HUES6 (cell line): Measurements from ENCODE around the gene KCNK17.

ENCODE experiments used
- H3K27ac ChIP-seq: 2 replicates; pipeline ENCODE4 v1.7.0; 2013; ENCODE audit warnings: low read depth, mild to moderate bottlenecking, low read length, inconsistent platforms
- H3K27me3 ChIP-seq: 2 replicates; pipeline ENCODE4 v1.6.1; 2013; ENCODE audit warnings: low read length; ENCODE audit not compliant: control insufficient read depth, insufficient read depth
- H3K36me3 ChIP-seq: 2 replicates; pipeline ENCODE4 v1.6.1; 2013; ENCODE audit warnings: low read length; ENCODE audit not compliant: control insufficient read depth, insufficient read depth
- H3K4me1 ChIP-seq: 2 replicates; pipeline ENCODE4 v1.6.1; 2013; ENCODE audit warnings: low read length; ENCODE audit not compliant: control insufficient read depth, insufficient read depth
- H3K4me3 ChIP-seq: 2 replicates; pipeline ENCODE4 v1.5.1; 2013; ENCODE audit warnings: low read depth, low read length
- H3K9ac ChIP-seq: one replicate; pipeline ENCODE4 v1.6.1; 2013; ENCODE audit warnings: mild to moderate bottlenecking, low read length
- H3K9me3 ChIP-seq: 2 replicates; pipeline ENCODE4 v1.6.1; 2013; ENCODE audit warnings: low read depth, low read length; ENCODE audit not compliant: control insufficient read depth, insufficient read depth

KCNK17 gene

GRCh38 chr6:39314273-39314795 lies at the start of gene KCNK17:
Gene KCNK17 (minus strand): TSS chr6:39314419. CDS start chr6:39314320, 99 bp downstream.
- Histone ChIP-seq H3K9ac (peak within 1 kb of the TSS; percentile 38), H3K4me1 (0 out of 2 replicates have a peak, but pooled peaks cover 2% of the 10 kb centered on the region), H3K36me3 (no peaks in the 10 kb centered on the region), H3K4me3 (peak within 1 kb of the TSS; percentile 69), H3K27me3 (peaks cover 81% of the 10 kb centered on the region), H3K9me3 (no peaks in the 10 kb centered on the region), H3K27ac (no peak within 1 kb of the TSS)

DNA sequence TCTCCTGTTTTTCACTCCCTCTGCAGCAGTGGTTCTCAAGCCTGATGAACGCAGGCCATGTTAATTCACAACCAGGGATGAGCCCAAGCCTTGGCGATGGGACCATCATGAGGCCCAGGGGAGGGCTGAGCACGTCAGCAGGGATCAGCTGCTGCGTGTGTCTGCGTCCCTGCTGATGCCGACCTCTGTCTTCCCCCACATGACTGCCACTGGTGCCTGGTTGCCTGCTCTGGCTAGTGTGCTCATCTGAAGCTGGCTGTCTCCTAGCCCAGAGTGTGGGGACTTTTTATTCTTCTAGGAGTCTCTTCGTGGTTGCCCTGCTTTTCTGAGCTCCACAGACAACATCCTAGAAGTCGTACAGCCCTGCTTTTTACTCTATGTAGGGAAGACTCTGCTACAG lies 49.1 kb upstream of the KCNK17 start:
- Histone ChIP-seq H3K9me3 (no peaks in the 10 kb centered on the region), H3K4me3 (no peak overlapping the region), H3K4me1 (peaks cover 4% of the 10 kb centered on the region; the same call in 1 of the 2 replicates), H3K27me3 (no peaks in the 10 kb centered on the region), H3K9ac (no peak overlapping the region), H3K36me3 (no peaks in the 10 kb centered on the region), H3K27ac (no peak overlapping the region)

DNA sequence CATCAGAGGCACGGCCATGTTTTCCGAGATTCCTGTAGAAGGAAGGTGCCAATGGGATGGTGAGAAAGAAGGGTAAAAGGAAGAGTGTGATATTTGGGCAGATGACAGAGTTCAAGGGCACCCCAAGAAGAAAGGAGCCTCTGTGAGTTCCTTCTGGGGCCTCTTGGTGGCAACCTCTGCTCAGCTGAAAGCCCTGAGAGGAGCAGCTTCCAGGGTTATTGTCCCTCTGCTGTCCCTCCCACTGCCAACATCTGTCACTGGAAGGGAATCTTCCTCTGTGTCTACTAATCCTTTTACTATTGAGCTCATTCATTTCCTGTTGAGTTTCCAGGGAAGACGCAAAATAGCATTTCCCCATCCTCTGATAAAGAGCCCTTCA lies 48.3 kb upstream of the KCNK17 start:
- Histone ChIP-seq H3K9me3 (no peaks in the 10 kb centered on the region), H3K4me3 (no peak overlapping the region), H3K36me3 (no peaks in the 10 kb centered on the region), H3K27ac (no peak overlapping the region), H3K27me3 (no peaks in the 10 kb centered on the region), H3K9ac (no peak overlapping the region), H3K4me1 (peaks cover 4% of the 10 kb centered on the region; the same call in 1 of the 2 replicates)

DNA sequence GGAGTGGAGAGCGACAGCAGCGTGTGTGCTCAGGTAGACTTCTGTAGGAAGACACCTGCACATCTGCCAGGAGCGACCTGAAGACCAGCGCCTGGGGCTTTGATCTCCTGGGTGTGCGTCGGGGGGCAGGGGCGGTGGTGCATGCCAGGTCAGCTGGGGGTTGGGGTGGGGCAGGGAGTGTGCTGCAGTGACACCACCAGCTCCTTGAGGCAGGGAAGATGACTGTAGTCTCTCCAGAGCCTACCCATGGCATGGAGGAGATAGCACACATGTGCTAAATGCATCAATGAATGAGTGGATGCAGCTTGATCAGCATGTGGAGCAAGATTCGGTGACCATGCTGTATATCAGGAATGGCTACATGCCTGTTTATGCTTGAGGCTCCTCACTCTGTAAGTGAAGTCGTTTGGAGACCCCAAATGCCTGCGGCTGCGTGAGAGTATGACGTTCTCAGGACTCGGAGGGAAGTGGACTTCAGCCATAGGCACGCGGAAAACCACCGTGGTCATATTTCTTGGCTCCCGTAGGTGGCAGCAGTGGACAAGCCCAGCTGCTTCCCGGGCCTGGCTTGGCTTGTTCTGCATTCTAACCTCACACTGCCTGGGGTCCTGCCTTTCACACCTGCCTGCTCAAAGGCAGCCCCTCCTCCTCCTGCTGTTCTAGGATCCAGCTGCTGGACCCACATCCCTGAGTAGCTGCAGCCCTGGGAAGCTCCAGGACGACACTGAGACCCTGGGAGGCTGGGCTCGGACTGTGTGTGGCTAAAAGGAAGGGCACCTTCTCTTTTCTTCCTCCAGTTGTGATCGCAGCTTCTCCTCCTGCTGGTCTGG lies 47.7 kb upstream of the KCNK17 start:
- H3K36me3 ChIP-seq = no peaks in the 10 kb centered on the region
- no peaks in the 10 kb centered on the region for H3K9me3 ChIP-seq
- no peak overlapping the region for H3K27ac ChIP-seq
- no peaks in the 10 kb centered on the region for H3K27me3 ChIP-seq
- H3K4me3 ChIP-seq = no peak overlapping the region
- H3K9ac ChIP-seq = no peak overlapping the region
- H3K4me1 ChIP-seq = peaks cover 4% of the 10 kb centered on the region; the same call in 1 of the 2 replicates

GRCh38 chr6:39360378-39360777 lies 46.2 kb upstream of the KCNK17 start:
- Histone ChIP-seq H3K36me3 (no peaks in the 10 kb centered on the region), H3K27ac (no peak overlapping the region), H3K4me1 (peaks cover 4% of the 10 kb centered on the region; the same call in 1 of the 2 replicates), H3K27me3 (no peaks in the 10 kb centered on the region), H3K9ac (no peak overlapping the region), H3K9me3 (no peaks in the 10 kb centered on the region), H3K4me3 (no peak overlapping the region)

GRCh38 chr6:39357998-39358686 lies 43.9 kb upstream of the KCNK17 start:
- H3K27me3 ChIP-seq = no peaks in the 10 kb centered on the region
- H3K4me3 ChIP-seq = no peak overlapping the region
- H3K4me1 ChIP-seq = peaks cover 4% of the 10 kb centered on the region; the same call in 1 of the 2 replicates
- no peak overlapping the region for H3K27ac ChIP-seq
- H3K9ac ChIP-seq = no peak overlapping the region
- H3K9me3 ChIP-seq = no peaks in the 10 kb centered on the region
- H3K36me3 ChIP-seq = no peaks in the 10 kb centered on the region

DNA sequence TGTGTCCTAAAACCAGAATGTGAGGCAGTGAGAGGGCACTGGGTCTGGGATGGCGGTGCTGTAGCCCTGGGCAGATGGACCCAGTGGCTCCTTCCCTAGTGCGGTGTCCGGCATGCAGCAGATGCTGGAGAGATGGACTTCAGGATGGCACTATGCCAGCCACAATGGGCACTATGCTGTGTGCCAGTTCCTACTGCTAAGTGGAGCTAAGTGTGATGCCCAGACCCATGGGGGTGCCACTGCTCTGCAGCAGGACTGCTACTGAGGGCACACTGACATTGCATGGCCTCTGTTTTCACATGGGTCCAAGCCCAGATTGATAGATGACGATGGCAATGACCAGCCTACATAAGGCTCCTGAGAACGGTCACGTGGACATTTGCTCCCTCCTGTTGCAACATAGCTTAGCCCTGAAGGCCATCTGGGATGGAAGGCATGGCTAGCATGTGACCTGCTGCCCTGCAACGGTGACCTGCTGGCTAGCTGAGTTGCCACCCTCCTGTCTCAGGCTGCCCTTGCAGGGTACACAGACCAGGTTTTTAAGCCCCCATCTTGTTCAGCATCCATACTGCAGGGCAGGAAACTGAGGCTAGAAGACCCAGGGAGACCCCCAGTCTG lies 39.6 kb upstream of the KCNK17 start:
- no peak overlapping the region for H3K4me3 ChIP-seq

DNA sequence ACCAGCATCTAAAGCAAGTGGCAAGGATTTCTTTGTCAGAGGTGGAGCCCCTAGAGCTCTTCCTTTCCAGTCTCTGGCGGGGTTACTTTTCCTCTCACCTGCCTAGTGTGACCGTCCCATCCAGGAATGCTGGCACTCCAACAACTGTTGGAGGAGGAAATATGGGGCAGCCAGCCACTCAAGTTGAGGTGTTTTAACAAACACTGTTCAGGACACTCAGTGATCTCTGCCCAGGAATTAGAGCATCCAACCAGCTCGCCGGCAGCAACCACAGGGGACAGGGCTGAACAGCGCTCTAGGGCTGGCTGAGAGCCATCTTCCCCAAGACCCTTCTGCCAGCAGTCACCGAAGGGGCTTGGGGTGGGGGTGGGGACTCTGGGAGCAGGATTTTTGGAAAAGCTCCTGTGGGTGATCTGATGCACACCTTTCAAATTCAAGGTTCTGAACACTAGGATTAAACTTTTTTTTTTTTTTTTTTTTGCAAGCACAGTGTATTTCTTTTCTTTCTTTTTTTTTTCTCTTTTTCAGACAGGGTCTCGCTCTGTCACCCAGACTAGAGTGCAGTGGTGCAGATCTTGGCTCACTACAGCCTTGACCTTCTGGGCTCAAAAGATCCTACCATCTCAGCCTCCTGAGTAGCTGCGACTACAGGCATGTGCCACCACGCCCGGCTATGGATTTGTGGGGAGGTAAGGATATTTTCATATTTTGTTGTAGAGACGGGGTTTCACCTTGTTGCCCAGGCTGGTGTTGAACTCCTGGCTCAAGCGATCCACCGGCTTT lies 36.7 kb upstream of the KCNK17 start:
- no peak overlapping the region for H3K27ac ChIP-seq
- no peaks in the 10 kb centered on the region for H3K36me3 ChIP-seq
- H3K9me3 ChIP-seq = no peaks in the 10 kb centered on the region
- no peaks in the 10 kb centered on the region for H3K4me1 ChIP-seq
- H3K27me3 ChIP-seq = no peaks in the 10 kb centered on the region
- H3K4me3 ChIP-seq = no peak overlapping the region
- no peak overlapping the region for H3K9ac ChIP-seq

More for the DNA sequence above, 39.6 kb upstream of the KCNK17 start:
- H3K27ac ChIP-seq = no peak overlapping the region
- H3K27me3 ChIP-seq = no peaks in the 10 kb centered on the region
- H3K4me1 ChIP-seq = no peaks in the 10 kb centered on the region
- no peak overlapping the region for H3K9ac ChIP-seq
- H3K36me3 ChIP-seq = no peaks in the 10 kb centered on the region
- H3K9me3 ChIP-seq = no peaks in the 10 kb centered on the region

DNA sequence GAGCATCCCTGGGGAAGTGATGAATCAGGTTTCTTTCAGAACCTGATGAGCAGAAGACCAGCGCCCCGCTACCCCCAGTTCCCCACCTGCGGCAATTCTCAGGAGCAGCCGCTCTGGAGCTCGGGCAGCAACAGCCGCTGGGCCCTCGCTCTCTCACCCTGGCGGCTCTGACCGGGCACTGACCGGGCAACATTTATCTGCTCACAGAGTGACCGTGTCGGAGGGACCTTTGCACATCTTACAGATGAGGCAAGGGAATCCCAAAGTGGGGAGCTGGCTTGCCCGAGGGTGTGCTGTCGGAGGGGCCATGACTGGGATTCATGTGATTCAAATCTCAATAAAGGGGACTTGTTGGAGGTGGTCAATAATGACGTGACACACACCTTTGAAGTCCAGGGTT lies 34.5 kb upstream of the KCNK17 start:
- Histone ChIP-seq H3K36me3 (no peaks in the 10 kb centered on the region), H3K4me1 (peaks cover 9% of the 10 kb centered on the region), H3K9me3 (no peaks in the 10 kb centered on the region), H3K4me3 (no peak overlapping the region), H3K27ac (no peak overlapping the region), H3K9ac (no peak overlapping the region), H3K27me3 (no peaks in the 10 kb centered on the region)

GRCh38 chr6:39347906-39348585 lies 33.8 kb upstream of the KCNK17 start:
- peaks cover 15% of the 10 kb centered on the region for H3K4me1 ChIP-seq
- H3K4me3 ChIP-seq = no peak overlapping the region
- H3K9me3 ChIP-seq = no peaks in the 10 kb centered on the region
- no peak overlapping the region for H3K27ac ChIP-seq
- H3K27me3 ChIP-seq = no peaks in the 10 kb centered on the region
- H3K9ac ChIP-seq = no peak overlapping the region
- no peaks in the 10 kb centered on the region for H3K36me3 ChIP-seq
